CD14-positive monocyte (primary cell): Measurements from ENCODE around the gene GMNC. TPM values are rescaled to one million over a fixed set of nuclear protein-coding genes. Genes with fewer than 3 reads are reported as not detected.

Experiments
- DNase-seq, 3 donors: peaks; one replicate each; pipeline ENCODE4 v3.0.0-alpha.2; 2011 to 2022
- H2AFZ ChIP-seq: 2 replicates; pipeline ENCODE4 v1.6.0; 2012; ENCODE audit warnings: mild to moderate bottlenecking, low read depth, low read length, inconsistent platforms; ENCODE audit not compliant: insufficient read depth, poor library complexity, severe bottlenecking
- H3K27ac ChIP-seq, 2 donors: 1 replicate in 1 of 2; 2 replicates in 1 of 2; pipeline ENCODE4 v1.5.1; 2012 to 2013; ENCODE audit warnings: low read length in 2 of 2, control low read depth in 1 of 2, inconsistent platforms in 1 of 2, low read depth in 1 of 2, mild to moderate bottlenecking in 1 of 2
- H3K27me3 ChIP-seq, 2 donors: one replicate each; pipeline versions ENCODE4 v1.6.0 to v1.6.1; 2011 to 2013; ENCODE audit warnings: low read length in 2 of 2; ENCODE audit not compliant: control insufficient read depth in 2 of 2, insufficient read depth in 2 of 2
- H3K36me3 ChIP-seq, 2 donors: replicated peaks in 1 of 2; 1 replicate in 1 of 2; 2 replicates in 1 of 2; pipeline versions ENCODE4 v1.5.1 to v1.6.1; 2012 to 2013; ENCODE audit warnings: low read length in 2 of 2, control low read depth in 1 of 2, inconsistent platforms in 1 of 2, mild to moderate bottlenecking in 1 of 2; ENCODE audit not compliant: insufficient read depth in 2 of 2, control insufficient read depth in 1 of 2
- H3K4me1 ChIP-seq, 2 donors: 1 replicate in 1 of 2; 2 replicates in 1 of 2; pipeline versions ENCODE4 v1.5.1 to v1.6.1; 2012 to 2013; ENCODE audit warnings: low read length in 2 of 2, control low read depth in 1 of 2, inconsistent platforms in 1 of 2, mild to moderate bottlenecking in 1 of 2, moderate library complexity in 1 of 2; ENCODE audit not compliant: insufficient read depth in 2 of 2, control insufficient read depth in 1 of 2
- H3K4me2 ChIP-seq: replicated peaks from 2 replicates; pipeline ENCODE3; 2012; ENCODE audit warnings: low read length, moderate library complexity, mild to moderate bottlenecking; ENCODE audit not compliant: poor library complexity, severe bottlenecking; ENCODE audit errors: extremely low read depth
- H3K4me3 ChIP-seq, 3 experiments: fragments of 200-600 bp in 1 of 3; sonication (generic) in 1 of 3; replicated peaks in 1 of 3; 1 replicate in 2 of 3; 2 replicates in 1 of 3; pipeline ENCODE4 v1.5.1; 2011 to 2013; ENCODE audit warnings: low read length in 3 of 3, mild to moderate bottlenecking in 3 of 3, control low read depth in 2 of 3, low read depth in 2 of 3, inconsistent platforms in 1 of 3, moderate library complexity in 1 of 3
- H3K79me2 ChIP-seq: 2 replicates; pipeline ENCODE4 v1.6.0; 2012; ENCODE audit warnings: mild to moderate bottlenecking, control low read depth, inconsistent platforms, low read length, moderate library complexity; ENCODE audit not compliant: insufficient read depth
- H3K9ac ChIP-seq: 2 replicates; pipeline ENCODE4 v1.6.0; 2017; ENCODE audit warnings: low read length, mild to moderate bottlenecking; ENCODE audit not compliant: insufficient read depth, poor library complexity, severe bottlenecking
- H3K9me3 ChIP-seq, 2 donors: replicated peaks in 1 of 2; 1 replicate in 1 of 2; 2 replicates in 1 of 2; pipeline versions ENCODE4 v1.5.1 to v1.6.1; 2012 to 2013; ENCODE audit warnings: low read length in 2 of 2, control low read depth in 1 of 2; ENCODE audit not compliant: control insufficient read depth in 1 of 2, insufficient read depth in 1 of 2
- H4K20me1 ChIP-seq: 2 replicates; pipeline ENCODE4 v1.6.0; 2012; ENCODE audit warnings: mild to moderate bottlenecking, low read length, control low read depth, moderate library complexity; ENCODE audit not compliant: insufficient read depth
- H3K27ac Mint-ChIP-seq, 7 donors: one replicate each; pipeline ENCODE4 v1.8.0; 2020; ENCODE audit warnings: mild to moderate bottlenecking in 7 of 7, mixed read lengths in 7 of 7, moderate library complexity in 6 of 7, inconsistent platforms in 2 of 7
- H3K27me3 Mint-ChIP-seq, 3 donors: one replicate each; pipeline ENCODE4 v1.8.0; 2021 to 2022; ENCODE audit warnings: low read depth in 3 of 3, mild to moderate bottlenecking in 3 of 3, mixed read lengths in 3 of 3, moderate library complexity in 3 of 3, inconsistent platforms in 1 of 3
- H3K36me3 Mint-ChIP-seq, 2 donors: one replicate each; pipeline ENCODE4 v1.8.0; 2020; ENCODE audit warnings: mixed read lengths in 2 of 2, inconsistent platforms in 1 of 2, mild to moderate bottlenecking in 1 of 2
- H3K4me1 Mint-ChIP-seq: one replicate; pipeline ENCODE4 v1.8.0; 2020; ENCODE audit warnings: mild to moderate bottlenecking, mixed read lengths
- H3K4me3 Mint-ChIP-seq, 2 donors: one replicate each; pipeline ENCODE4 v1.8.0; 2020; ENCODE audit warnings: mild to moderate bottlenecking in 2 of 2, mixed read lengths in 2 of 2, moderate library complexity in 1 of 2
- H3K9me3 Mint-ChIP-seq, 7 donors: one replicate each; pipeline ENCODE4 v1.8.0; 2020 to 2022; ENCODE audit warnings: mixed read lengths in 7 of 7, mild to moderate bottlenecking in 6 of 7, moderate library complexity in 6 of 7, inconsistent platforms in 2 of 7
- CTCF ChIP-seq: fragments of 200-600 bp; IDR thresholded peaks from one replicate; pipeline ENCODE4 v1.8.0; 2022; ENCODE audit warnings: antibody characterized with exemption, mild to moderate bottlenecking
- WGBS: methylation state at CpG from one replicate; pipeline ENCODE4 v1.1.5; 2013; ENCODE audit warnings: missing lambda C conversion rate; ENCODE audit not compliant: insufficient coverage; 5-methylcytosine and 5-hydroxymethylcytosine counted together
- intact Hi-C, 2 donors: fragments of 100-400 bp; cut with micrococcal nuclease; formaldehyde crosslinking; loops; one replicate each; pipeline versions ENCODE4 v1.15.0 to v1.15.1; 2023
- polyA plus RNA-seq, 3 donors: library from polyadenylated mRNA; depleted of rRNA in 1 of 3; unstranded in 2 of 3; stranded (reverse) in 1 of 3; fragments of 300-500 nt in 2 of 3; fragments of >200 nt in 1 of 3; fragmentation: Illumina TruSeq in 2 of 3; gene quantifications; 1 replicate in 2 of 3; 2 replicates in 1 of 3; pipeline ENCODE4 v1.2.3, GENCODE V29; 2012 to 2021

The GMNC gene
- polyA plus RNA-seq, 3 donors: not detected

GRCh38 chr3:190909908-190910307, 47.4 kb upstream of the GMNC start:
- TF ChIP-seq CTCF: no peak
- peaks cover 0 to 8% of the 10 kb centered on the region in 2 donors for H3K9me3 ChIP-seq
- intact Hi-C loops: no loop called here
- H3K4me3 ChIP-seq: no peak overlapping the region
- WGBS: 80% methylated on average over 1 of the region's 9 CpGs
- H3K27ac Mint-ChIP-seq: no peak overlapping the region
- H3K9ac ChIP-seq: no peak overlapping the region
- no peak overlapping the region for H2AFZ ChIP-seq
- H3K27me3 ChIP-seq: no peaks in the 10 kb centered on the region
- H3K4me3 Mint-ChIP-seq: no peak overlapping the region
- H3K4me2 ChIP-seq: no peak overlapping the region
- H3K27ac ChIP-seq: no peak overlapping the region
- H3K9me3 Mint-ChIP-seq: peaks cover 0 to 4% (median under 1%) of the 10 kb centered on the region in 7 donors
- H3K36me3 Mint-ChIP-seq: no peaks in the 10 kb centered on the region
- H4K20me1 ChIP-seq: no peaks in the 10 kb centered on the region
- no peaks in the 10 kb centered on the region for H3K36me3 ChIP-seq
- DNase-seq: no peak
- H3K4me1 ChIP-seq: no peaks in the 10 kb centered on the region
- H3K79me2 ChIP-seq: no peaks in the 10 kb centered on the region
- H3K27me3 Mint-ChIP-seq: no peaks in the 10 kb centered on the region
- H3K4me1 Mint-ChIP-seq: no peaks in the 10 kb centered on the region

GRCh38 chr3:190903156-190903555, 40.7 kb upstream of the GMNC start:
- no peaks in the 10 kb centered on the region for H3K4me1 Mint-ChIP-seq
- no CpG with 5 or more reads among the region's 1 CpG for whole genome bisulfite sequencing

More at GRCh38 chr3:190903156-190903555, 40.7 kb upstream of the GMNC start:
- no peaks in the 10 kb centered on the region for H3K27me3 ChIP-seq
- peaks cover 3 to 11% (median 6%) of the 10 kb centered on the region in 7 donors for H3K9me3 Mint-ChIP-seq
- H3K4me2 ChIP-seq: no peak overlapping the region
- no peak for DNase-seq
- peaks cover 0 to 14% of the 10 kb centered on the region in 2 donors for H3K9me3 ChIP-seq
- no peak overlapping the region for H3K4me3 Mint-ChIP-seq
- no peaks in the 10 kb centered on the region for H4K20me1 ChIP-seq
- H2AFZ ChIP-seq: no peak overlapping the region
- H3K27ac Mint-ChIP-seq: no peak overlapping the region
- no peak for TF ChIP-seq CTCF
- no peaks in the 10 kb centered on the region for H3K36me3 Mint-ChIP-seq
- H3K4me3 ChIP-seq: no peak overlapping the region
- H3K36me3 ChIP-seq: no peaks in the 10 kb centered on the region
- no peaks in the 10 kb centered on the region for H3K4me1 ChIP-seq
- intact Hi-C loops: no loop called here
- H3K27ac ChIP-seq: no peak overlapping the region
- H3K79me2 ChIP-seq: no peaks in the 10 kb centered on the region
- H3K27me3 Mint-ChIP-seq: peaks cover 0 to 1% (median 0%) of the 10 kb centered on the region in 3 donors
- no peak overlapping the region for H3K9ac ChIP-seq
